Hepatocyte (in vitro differentiated cells): ENCODE data around the gene CD81. TPM values are rescaled to one million over a fixed set of nuclear protein-coding genes. Genes with fewer than 3 reads are reported as not detected.

Experiments used
- DNase-seq: peaks from one replicate; pipeline ENCODE4 v3.0.0-alpha.2; 2016; ENCODE audit warnings: low spot score
- H2AFZ ChIP-seq: fragments of 200-600 bp; sonication (generic); 2 replicates; pipeline ENCODE4 v1.6.0; 2016; ENCODE audit warnings: antibody characterized with exemption, mild to moderate bottlenecking
- H3K27ac ChIP-seq: fragments of 200-600 bp; sonication (generic); 2 replicates; pipeline ENCODE4 v1.5.1; 2016; ENCODE audit warnings: mild to moderate bottlenecking
- H3K27me3 ChIP-seq: fragments of 200-600 bp; sonication (generic); 2 replicates; pipeline ENCODE4 v1.6.1; 2016
- H3K36me3 ChIP-seq: fragments of 200-600 bp; sonication (generic); replicated peaks from 2 replicates; pipeline ENCODE4 v1.5.1; 2016; ENCODE audit warnings: low read depth; ENCODE audit not compliant: insufficient read depth
- H3K4me1 ChIP-seq: fragments of 200-600 bp; sonication (generic); 2 replicates; pipeline ENCODE4 v1.5.1; 2016; ENCODE audit warnings: mild to moderate bottlenecking, moderate library complexity; ENCODE audit not compliant: insufficient read depth
- H3K4me2 ChIP-seq: fragments of 200-600 bp; sonication (generic); 2 replicates; pipeline ENCODE4 v1.6.0; 2016
- H3K4me3 ChIP-seq: fragments of 200-600 bp; sonication (generic); 2 replicates; pipeline ENCODE4 v1.5.1; 2016; ENCODE audit warnings: mild to moderate bottlenecking
- H3K79me2 ChIP-seq: fragments of 200-600 bp; sonication (generic); 2 replicates; pipeline ENCODE4 v1.6.0; 2017; ENCODE audit warnings: mild to moderate bottlenecking
- H3K9me2 ChIP-seq: fragments of 200-600 bp; sonication (generic); replicated peaks from 2 replicates; pipeline ENCODE4 v1.6.0; 2017; ENCODE audit warnings: mild to moderate bottlenecking; ENCODE audit not compliant: insufficient read depth
- H3K9me3 ChIP-seq: fragments of 200-600 bp; sonication (generic); 2 replicates; pipeline ENCODE4 v1.5.1; 2016; ENCODE audit warnings: low read depth, mild to moderate bottlenecking
- H4K20me1 ChIP-seq: fragments of 200-600 bp; sonication (generic); 2 replicates; pipeline ENCODE4 v1.6.0; 2016; ENCODE audit warnings: mild to moderate bottlenecking; ENCODE audit not compliant: insufficient read depth, poor library complexity, severe bottlenecking
- EZH2 ChIP-seq: fragments of 200-600 bp; sonication (generic); IDR thresholded peaks from 2 replicates; pipeline ENCODE4 v1.6.1; 2016; ENCODE audit warnings: antibody characterized with exemption, mild to moderate bottlenecking, borderline replicate concordance
- EZH2phosphoT487 ChIP-seq: fragments of 200-600 bp; sonication (generic); IDR thresholded peaks from one replicate; pipeline ENCODE4 v1.6.1; 2018; ENCODE audit warnings: antibody characterized with exemption, mild to moderate bottlenecking, low read depth, moderate library complexity; ENCODE audit not compliant: unreplicated experiment, severe bottlenecking
- WGBS: methylation state at CpG from one replicate; pipeline ENCODE4 v1.1.6; 2016; ENCODE audit warnings: low lambda C conversion rate; ENCODE audit errors: missing lambda C conversion rate; 5-methylcytosine and 5-hydroxymethylcytosine counted together
- polyA plus RNA-seq: library from polyadenylated mRNA; unstranded; fragments of >200 nt; fragmentation: Nextera tagmentation; extraction: Ambion mirVana; gene quantifications from 2 replicates; pipeline ENCODE4 v1.2.1, GENCODE V29; 2016
- total RNA-seq: library from RNA; depleted of rRNA; stranded (reverse); fragments of >200 nt; gene quantifications from 2 replicates; pipeline ENCODE4 v1.2.3, GENCODE V29; 2014
- TF ChIP-seq, protein P1 (sequence below): fragments of 200-600 bp; sonication (generic); IDR thresholded peaks from 2 replicates; pipeline ENCODE4 v1.5.1; 2016; ENCODE audit warnings: antibody characterized with exemption, mild to moderate bottlenecking; ENCODE audit not compliant: poor library complexity

CD81 gene
- total and polyA plus RNA-seq, 2 experiments from 2014 or later, result 233 to 472 TPM

DNA sequence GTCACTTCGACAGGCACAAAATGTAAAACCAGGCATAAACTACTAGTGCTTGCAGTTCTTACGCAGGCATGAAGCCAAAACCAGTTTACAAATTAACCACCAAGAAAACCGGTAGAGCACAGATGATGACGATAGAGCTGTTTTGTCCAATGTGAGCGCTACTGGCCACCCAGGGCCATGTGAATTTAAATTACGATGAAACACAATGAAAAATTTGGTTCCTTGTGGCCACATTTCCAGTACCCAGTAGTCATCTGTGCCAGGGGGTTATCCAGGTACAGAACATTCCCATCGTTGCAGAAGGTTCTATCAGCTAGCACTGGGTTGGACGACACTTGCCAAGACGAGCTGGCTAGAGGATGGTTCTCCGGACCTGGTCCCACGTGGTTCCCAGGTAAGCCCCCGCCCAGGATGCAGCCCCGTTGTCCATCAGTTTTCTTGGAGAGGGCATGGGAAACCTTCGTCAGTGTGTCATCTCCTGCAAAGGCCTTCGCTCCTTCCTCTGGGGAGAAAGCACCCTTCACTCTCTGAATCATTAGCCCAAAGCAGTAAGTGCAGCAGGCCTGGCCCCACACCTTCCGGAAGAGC is 1.1 kb upstream of the CD81 start:
- no peak for DNase-seq
- TF ChIP-seq, protein P1, sequence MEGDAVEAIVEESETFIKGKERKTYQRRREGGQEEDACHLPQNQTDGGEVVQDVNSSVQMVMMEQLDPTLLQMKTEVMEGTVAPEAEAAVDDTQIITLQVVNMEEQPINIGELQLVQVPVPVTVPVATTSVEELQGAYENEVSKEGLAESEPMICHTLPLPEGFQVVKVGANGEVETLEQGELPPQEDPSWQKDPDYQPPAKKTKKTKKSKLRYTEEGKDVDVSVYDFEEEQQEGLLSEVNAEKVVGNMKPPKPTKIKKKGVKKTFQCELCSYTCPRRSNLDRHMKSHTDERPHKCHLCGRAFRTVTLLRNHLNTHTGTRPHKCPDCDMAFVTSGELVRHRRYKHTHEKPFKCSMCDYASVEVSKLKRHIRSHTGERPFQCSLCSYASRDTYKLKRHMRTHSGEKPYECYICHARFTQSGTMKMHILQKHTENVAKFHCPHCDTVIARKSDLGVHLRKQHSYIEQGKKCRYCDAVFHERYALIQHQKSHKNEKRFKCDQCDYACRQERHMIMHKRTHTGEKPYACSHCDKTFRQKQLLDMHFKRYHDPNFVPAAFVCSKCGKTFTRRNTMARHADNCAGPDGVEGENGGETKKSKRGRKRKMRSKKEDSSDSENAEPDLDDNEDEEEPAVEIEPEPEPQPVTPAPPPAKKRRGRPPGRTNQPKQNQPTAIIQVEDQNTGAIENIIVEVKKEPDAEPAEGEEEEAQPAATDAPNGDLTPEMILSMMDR, result no peak
- TF ChIP-seq EZH2, result no peak
- no peak for TF ChIP-seq EZH2phosphoT487
- Histone ChIP-seq H4K20me1 (peaks cover 33% of the 10 kb centered on the region), H3K4me1 (no peaks in the 10 kb centered on the region), H3K27ac (no peak overlapping the region), H3K27me3 (no peaks in the 10 kb centered on the region), H3K4me2 (no peak overlapping the region), H3K79me2 (peaks cover 42% of the 10 kb centered on the region), H3K4me3 (no peak overlapping the region), H3K9me2 (no peaks in the 10 kb centered on the region), H2AFZ (no peak overlapping the region), H3K36me3 (no peaks in the 10 kb centered on the region), H3K9me3 (no peaks in the 10 kb centered on the region)
- WGBS, result 91% methylated on average over 16 of the region's 16 CpGs

DNA sequence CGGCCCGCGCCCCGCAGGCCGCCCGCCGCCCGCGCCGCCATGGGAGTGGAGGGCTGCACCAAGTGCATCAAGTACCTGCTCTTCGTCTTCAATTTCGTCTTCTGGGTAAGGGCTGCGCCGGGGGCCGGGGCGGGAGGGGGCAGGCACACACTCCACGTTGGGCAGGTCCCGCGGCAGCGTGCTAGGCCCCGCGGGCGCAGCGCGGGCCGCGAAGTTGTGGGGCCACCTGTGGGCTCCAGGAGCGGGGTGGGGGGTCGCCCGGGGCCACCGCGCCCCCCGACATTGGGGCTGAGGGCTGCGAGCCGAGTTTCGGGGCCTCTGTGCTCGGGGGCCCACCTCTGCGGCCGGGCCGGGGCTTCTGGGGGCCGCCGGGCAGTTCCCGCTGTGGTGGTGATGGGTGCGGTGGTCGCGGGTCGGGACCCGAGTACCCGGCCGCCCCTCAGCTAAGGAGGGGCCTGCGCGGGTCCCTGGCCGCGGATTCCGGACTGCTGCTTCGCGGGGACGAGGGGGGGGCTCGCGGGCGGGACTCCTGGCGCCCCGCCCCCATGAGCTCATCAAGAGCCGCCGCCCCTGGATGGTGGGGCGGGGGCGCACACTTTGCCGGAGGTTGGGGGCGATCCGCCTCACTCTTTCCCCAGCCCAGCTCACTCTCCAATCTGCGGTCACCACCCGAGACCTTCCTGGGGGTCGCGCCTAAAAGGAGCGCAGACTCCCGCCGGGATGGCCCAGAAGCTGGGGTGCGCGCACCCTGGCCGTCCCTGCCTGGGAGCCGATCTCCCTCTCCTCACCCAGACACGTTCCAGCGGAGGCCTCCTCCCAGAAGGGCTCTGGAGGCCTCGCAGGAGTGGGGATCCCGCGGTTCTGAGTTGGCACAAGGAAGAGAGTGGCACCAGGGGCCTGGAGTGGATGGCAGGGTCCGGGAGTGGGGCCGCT is 667 bp downstream of the CD81 start:
- H3K9me2 ChIP-seq, result no peaks in the 10 kb centered on the region
- H3K4me1 ChIP-seq, result no peaks in the 10 kb centered on the region
- H3K4me2 ChIP-seq, result peak overlapping the region; percentile 95
- no peaks in the 10 kb centered on the region for H3K36me3 ChIP-seq
- peak overlapping the region; percentile 86 for H2AFZ ChIP-seq
- H3K27me3 ChIP-seq, result no peaks in the 10 kb centered on the region
- H4K20me1 ChIP-seq, result peaks cover 50% of the 10 kb centered on the region
- H3K79me2 ChIP-seq, result peaks cover 59% of the 10 kb centered on the region
- H3K27ac ChIP-seq, result peak overlapping the region; percentile 92
- peak; percentile 89 for DNase-seq
- H3K9me3 ChIP-seq, result no peaks in the 10 kb centered on the region
- no peak for TF ChIP-seq EZH2phosphoT487
- no peak for TF ChIP-seq EZH2
- TF ChIP-seq, protein P1, result no peak
- H3K4me3 ChIP-seq, result peak overlapping the region; percentile 79
- 5% methylated on average over 23 of the region's 88 CpGs for WGBS

DNA sequence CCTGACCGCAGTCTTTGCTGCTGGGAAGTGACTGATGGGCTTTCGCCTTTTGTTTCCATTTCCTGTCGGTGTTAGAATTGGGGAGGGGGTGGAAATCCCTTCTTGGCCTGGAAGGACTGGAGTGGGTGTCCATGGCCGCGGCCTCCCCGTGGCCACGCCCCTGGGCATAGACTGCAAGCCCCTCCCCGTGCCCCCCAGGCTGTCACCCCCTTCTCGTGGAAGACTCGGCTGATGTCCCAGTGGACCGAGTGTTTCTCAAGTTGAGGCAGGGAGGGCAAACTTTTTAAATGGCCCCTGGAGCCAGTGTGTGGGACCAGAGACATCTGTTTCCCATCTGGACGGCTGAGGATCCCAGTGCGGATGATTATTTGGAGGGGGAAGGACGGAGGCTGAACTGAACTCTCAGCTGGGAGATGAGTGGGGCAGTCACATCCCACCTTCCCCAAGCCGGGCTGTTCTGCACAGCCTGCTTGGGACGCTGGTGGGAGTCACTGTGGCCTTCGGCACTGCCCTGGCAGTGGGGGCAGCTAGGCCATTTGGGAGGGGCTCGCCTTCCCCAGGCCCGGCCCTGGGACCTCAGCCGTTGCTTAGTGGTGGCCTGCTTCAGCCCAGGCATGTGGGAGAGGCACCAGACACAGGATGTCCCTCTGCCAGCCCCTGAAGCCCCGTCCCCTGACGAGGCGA is 1.6 kb downstream of the CD81 start:
- peaks cover 59% of the 10 kb centered on the region for H4K20me1 ChIP-seq
- no peaks in the 10 kb centered on the region for H3K4me1 ChIP-seq
- peaks cover 68% of the 10 kb centered on the region for H3K79me2 ChIP-seq
- no peaks in the 10 kb centered on the region for H3K9me3 ChIP-seq
- no peak for TF ChIP-seq EZH2
- no peak for TF ChIP-seq EZH2phosphoT487
- TF ChIP-seq, protein P1, result no peak
- peak overlapping the region; percentile 95 for H3K4me2 ChIP-seq
- WGBS, result 16% methylated on average over 19 of the region's 23 CpGs
- no peaks in the 10 kb centered on the region for H3K36me3 ChIP-seq
- H3K9me2 ChIP-seq, result no peaks in the 10 kb centered on the region
- no peak overlapping the region for H2AFZ ChIP-seq
- H3K27ac ChIP-seq, result peak overlapping the region; percentile 92
- no peaks in the 10 kb centered on the region for H3K27me3 ChIP-seq
- DNase-seq, result peak; percentile 50
- peak overlapping the region; percentile 79 for H3K4me3 ChIP-seq
